ENCODE results near the gene LETMD1. TPM values are rescaled to one million over a fixed set of nuclear protein-coding genes. Genes with fewer than 3 reads are reported as not detected.

LETMD1 gene
- total RNA-seq, 1 experiment from 2014 or later: 47.1 TPM

- no TSS peak for BruUV-seq (replicated peaks)
- Histone ChIP-seq H3K9me2 (replicated peaks; ENCODE audit: low read length) (no peaks in the 10 kb centered on the region), H2AFZ (ENCODE audit: low read length) (no peak overlapping the region), H3K27ac (ENCODE audit: low read length) (no peak overlapping the region), H3K9ac (ENCODE audit: low read length) (no peak overlapping the region), H3K9me3 (ENCODE audit: low read length) (no peaks in the 10 kb centered on the region), H3K4me1 (ENCODE audit: insufficient read depth, low read length) (no peaks in the 10 kb centered on the region), H3K4me3 (ENCODE audit: low read length) (no peak overlapping the region), H3K36me3 (ENCODE audit: low read depth, low read length) (peaks cover 8% of the 10 kb centered on the region; the same call in 1 of the 2 replicates), H3K79me2 (ENCODE audit: low read length) (no peaks in the 10 kb centered on the region), H3K27me3 (ENCODE audit: low read length) (no peaks in the 10 kb centered on the region), H3F3A (ENCODE audit: low read length, unreplicated experiment) (no peaks in the 10 kb centered on the region), H3K4me2 (ENCODE audit: low read length) (no peak overlapping the region), H4K20me1 (ENCODE audit: low read length) (no peaks in the 10 kb centered on the region)
- ChIA-PET CTCF (no interaction called here), POLR2A (ENCODE audit: unreplicated experiment) (no interaction called here)
- no peak for TF ChIP-seq CTCF (conservative IDR thresholded peaks at IDR 0.05; ENCODE audit: low read depth, low read length)
- no peak for TF ChIP-seq EZH2 (IDR thresholded peaks at IDR 0.05; ENCODE audit: low read length, unreplicated experiment)
- TF ChIP-seq EZH2phosphoT487 (IDR thresholded peaks at IDR 0.05; ENCODE audit: borderline replicate concordance, low read length): no peak
- DNase-seq (no peak), ATAC-seq (no peak)
- intact Hi-C loops (cut with micrococcal nuclease): no loop called here
Measured at GRCh38 chr12:51103977-51104376, 55.9 kb downstream of the LETMD1 start.

- POLR2A ChIA-PET (ENCODE audit: unreplicated experiment): no interaction called here
- ATAC-seq: no peak
Measured at GRCh38 chr12:51108136-51108535, 60.0 kb downstream of the LETMD1 start.

More at GRCh38 chr12:51108136-51108535, 60.0 kb downstream of the LETMD1 start:
- CTCF ChIA-PET: no interaction called here
- no peak overlapping the region for H3K4me3 ChIP-seq (ENCODE audit: low read length)
- no peaks in the 10 kb centered on the region for H3K36me3 ChIP-seq (ENCODE audit: low read depth, low read length)
- intact Hi-C loops (cut with micrococcal nuclease): no loop called here
- H3K27ac ChIP-seq (ENCODE audit: low read length): no peak overlapping the region
- BruUV-seq (replicated peaks): no TSS peak
- no peaks in the 10 kb centered on the region for H3K79me2 ChIP-seq (ENCODE audit: low read length)
- no peaks in the 10 kb centered on the region for H3K4me1 ChIP-seq (ENCODE audit: insufficient read depth, low read length)
- no peaks in the 10 kb centered on the region for H4K20me1 ChIP-seq (ENCODE audit: low read length)
- H2AFZ ChIP-seq (ENCODE audit: low read length): no peak overlapping the region
- no peak for DNase-seq
- H3K27me3 ChIP-seq (ENCODE audit: low read length): no peaks in the 10 kb centered on the region
- H3K9me3 ChIP-seq (ENCODE audit: low read length): no peaks in the 10 kb centered on the region
- H3K9me2 ChIP-seq (replicated peaks; ENCODE audit: low read length): no peaks in the 10 kb centered on the region
- no peaks in the 10 kb centered on the region for H3F3A ChIP-seq (ENCODE audit: low read length, unreplicated experiment)
- H3K9ac ChIP-seq (ENCODE audit: low read length): no peak overlapping the region
- TF ChIP-seq EZH2phosphoT487 (IDR thresholded peaks at IDR 0.05; ENCODE audit: borderline replicate concordance, low read length) (no peak), EZH2 (IDR thresholded peaks at IDR 0.05; ENCODE audit: low read length, unreplicated experiment) (no peak), CTCF (conservative IDR thresholded peaks at IDR 0.05; ENCODE audit: low read depth, low read length) (no peak)
- no peak overlapping the region for H3K4me2 ChIP-seq (ENCODE audit: low read length)

Other genes starting within 250 kb of the LETMD1 start
- gene TMPRSS12, start 205.4 kb upstream of the LETMD1 start, total RNA-seq (2014; rRNA removed): not detected in 2 replicates
- gene HIGD1C, start 95.8 kb upstream of the LETMD1 start, total RNA-seq (2014; rRNA removed): not detected in 2 replicates
- gene SLC11A2, start 21.9 kb upstream of the LETMD1 start, total RNA-seq (2014; rRNA removed): 28.4 and 38.8 TPM in 2 replicates
- gene CSRNP2, start 35.3 kb downstream of the LETMD1 start, total RNA-seq (2014; rRNA removed): 18.9 and 23.3 TPM in 2 replicates
- 23.2 and 27.3 TPM in 2 replicates for gene TFCP2, start 124.8 kb downstream of the LETMD1 start, total RNA-seq (2014; rRNA removed)
- gene POU6F1, start 169.7 kb downstream of the LETMD1 start, total RNA-seq (2014; rRNA removed): 0.17 and 6.9 TPM in 2 replicates
- 56.1 and 57.4 TPM in 2 replicates for gene DAZAP2, start 190.5 kb downstream of the LETMD1 start, total RNA-seq (2014; rRNA removed)
- 55.3 and 62.5 TPM in 2 replicates for gene SMAGP, start 222.1 kb downstream of the LETMD1 start, total RNA-seq (2014; rRNA removed)

Data from PC-3 (cell line).